RPMI7951 (cell line): ENCODE measurements around the gene TSSK2. TPM values are rescaled to one million over a fixed set of nuclear protein-coding genes. Genes with fewer than 3 reads are reported as not detected.
A peak's percentile ranks its signal among the peaks of the same experiment; 100 is the strongest.

ENCODE experiments used
- DNase-seq: peaks from one replicate; pipeline ENCODE4 v3.0.0-alpha.2; 2012; ENCODE audit warnings: low read depth
- total RNA-seq: library from RNA; depleted of rRNA; stranded (reverse); fragments of >200 nt; shearing (Covaris generic); gene quantifications from 2 replicates; pipeline ENCODE4 v1.2.3, GENCODE V29; 2014; rRNA removed

Gene TSSK2
- total RNA-seq, 1 experiment from 2014 or later = not detected

DNA sequence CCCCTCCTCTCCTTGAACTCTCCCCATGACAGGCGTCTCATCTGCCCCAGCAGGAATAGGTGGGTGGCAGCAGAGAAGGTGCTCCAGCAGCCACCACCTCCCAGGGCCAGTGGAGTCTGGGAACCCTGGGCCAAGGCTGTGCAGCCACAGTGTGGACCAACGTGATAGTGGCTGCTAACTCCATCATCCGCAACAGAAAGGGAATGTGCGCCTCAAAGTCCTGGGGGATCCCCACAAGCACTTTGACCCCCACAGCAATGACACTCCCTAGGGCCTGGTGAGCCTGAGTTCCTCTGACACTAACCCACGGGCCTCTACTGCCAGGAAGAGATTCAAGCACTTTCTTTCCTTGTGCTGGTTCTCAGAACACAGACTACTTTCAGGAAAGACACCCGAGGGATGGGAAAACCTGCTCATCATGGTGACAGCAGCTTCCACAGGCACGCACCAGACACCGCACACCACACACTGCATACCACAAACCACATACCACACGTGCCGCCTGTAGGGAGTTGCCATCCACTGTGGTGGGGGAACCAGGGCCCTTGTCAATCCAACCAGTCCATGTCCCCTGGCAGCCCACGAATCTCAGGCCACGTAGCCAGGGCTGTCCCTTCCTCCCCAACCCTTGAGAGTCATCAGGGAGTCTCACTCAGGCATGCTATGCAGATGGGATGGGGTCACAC, 50.8 kb downstream of the TSSK2 start:
- DNase-seq = peak; percentile 19

Other genes with a start within 250 kb of the TSSK2 start
- 0.96 and 1.2 TPM in 2 replicates for gene DGCR6, start 225.0 kb upstream of the TSSK2 start, total RNA-seq
- not detected in 2 replicates for gene PRODH, start 195.0 kb upstream of the TSSK2 start, total RNA-seq
- gene DGCR2, start 8.9 kb upstream of the TSSK2 start, total RNA-seq = 24.8 and 32.0 TPM in 2 replicates
- gene ESS2, start 13.3 kb downstream of the TSSK2 start, total RNA-seq = 9.4 and 10.2 TPM in 2 replicates
- not detected in 2 replicates for gene GSC2, start 19.0 kb downstream of the TSSK2 start, total RNA-seq
- 58.3 and 70.0 TPM in 2 replicates for gene SLC25A1, start 47.4 kb downstream of the TSSK2 start, total RNA-seq
- 2.8 and 3.1 TPM in 2 replicates for gene CLTCL1, start 160.4 kb downstream of the TSSK2 start, total RNA-seq